GM12872 (cell line): ENCODE data around the gene HOXB5.

Experiments
- TF ChIP-seq, protein P1 (sequence below): IDR thresholded peaks from 3 replicates; pipeline ENCODE4 v1.5.1; 2011; ENCODE audit warnings: low read depth, mild to moderate bottlenecking, low read length, moderate library complexity; ENCODE audit not compliant: insufficient read depth

Gene HOXB5

GRCh38 chr17:48559122-48559839, 34.3 kb downstream of the HOXB5 start:
- TF ChIP-seq, protein P1, sequence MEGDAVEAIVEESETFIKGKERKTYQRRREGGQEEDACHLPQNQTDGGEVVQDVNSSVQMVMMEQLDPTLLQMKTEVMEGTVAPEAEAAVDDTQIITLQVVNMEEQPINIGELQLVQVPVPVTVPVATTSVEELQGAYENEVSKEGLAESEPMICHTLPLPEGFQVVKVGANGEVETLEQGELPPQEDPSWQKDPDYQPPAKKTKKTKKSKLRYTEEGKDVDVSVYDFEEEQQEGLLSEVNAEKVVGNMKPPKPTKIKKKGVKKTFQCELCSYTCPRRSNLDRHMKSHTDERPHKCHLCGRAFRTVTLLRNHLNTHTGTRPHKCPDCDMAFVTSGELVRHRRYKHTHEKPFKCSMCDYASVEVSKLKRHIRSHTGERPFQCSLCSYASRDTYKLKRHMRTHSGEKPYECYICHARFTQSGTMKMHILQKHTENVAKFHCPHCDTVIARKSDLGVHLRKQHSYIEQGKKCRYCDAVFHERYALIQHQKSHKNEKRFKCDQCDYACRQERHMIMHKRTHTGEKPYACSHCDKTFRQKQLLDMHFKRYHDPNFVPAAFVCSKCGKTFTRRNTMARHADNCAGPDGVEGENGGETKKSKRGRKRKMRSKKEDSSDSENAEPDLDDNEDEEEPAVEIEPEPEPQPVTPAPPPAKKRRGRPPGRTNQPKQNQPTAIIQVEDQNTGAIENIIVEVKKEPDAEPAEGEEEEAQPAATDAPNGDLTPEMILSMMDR, result no peak

DNA sequence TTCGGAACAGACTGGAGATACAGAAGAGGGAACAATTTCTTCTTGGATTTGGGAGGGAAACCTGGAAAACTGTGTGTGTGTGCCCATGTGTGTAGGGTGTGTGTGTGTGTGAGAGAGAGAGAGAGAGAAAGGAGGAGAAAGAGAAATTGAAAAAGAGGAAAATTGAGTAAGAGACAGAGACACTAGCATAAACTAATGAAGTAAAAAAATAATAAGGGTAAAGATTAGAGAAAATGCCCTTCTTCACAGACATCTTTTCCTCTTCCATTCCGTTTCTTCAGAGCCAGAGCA, 34.8 kb downstream of the HOXB5 start:
- TF ChIP-seq, protein P1, result no peak

GRCh38 chr17:48558057-48558830, 35.3 kb downstream of the HOXB5 start:
- TF ChIP-seq, protein P1, result no peak

DNA sequence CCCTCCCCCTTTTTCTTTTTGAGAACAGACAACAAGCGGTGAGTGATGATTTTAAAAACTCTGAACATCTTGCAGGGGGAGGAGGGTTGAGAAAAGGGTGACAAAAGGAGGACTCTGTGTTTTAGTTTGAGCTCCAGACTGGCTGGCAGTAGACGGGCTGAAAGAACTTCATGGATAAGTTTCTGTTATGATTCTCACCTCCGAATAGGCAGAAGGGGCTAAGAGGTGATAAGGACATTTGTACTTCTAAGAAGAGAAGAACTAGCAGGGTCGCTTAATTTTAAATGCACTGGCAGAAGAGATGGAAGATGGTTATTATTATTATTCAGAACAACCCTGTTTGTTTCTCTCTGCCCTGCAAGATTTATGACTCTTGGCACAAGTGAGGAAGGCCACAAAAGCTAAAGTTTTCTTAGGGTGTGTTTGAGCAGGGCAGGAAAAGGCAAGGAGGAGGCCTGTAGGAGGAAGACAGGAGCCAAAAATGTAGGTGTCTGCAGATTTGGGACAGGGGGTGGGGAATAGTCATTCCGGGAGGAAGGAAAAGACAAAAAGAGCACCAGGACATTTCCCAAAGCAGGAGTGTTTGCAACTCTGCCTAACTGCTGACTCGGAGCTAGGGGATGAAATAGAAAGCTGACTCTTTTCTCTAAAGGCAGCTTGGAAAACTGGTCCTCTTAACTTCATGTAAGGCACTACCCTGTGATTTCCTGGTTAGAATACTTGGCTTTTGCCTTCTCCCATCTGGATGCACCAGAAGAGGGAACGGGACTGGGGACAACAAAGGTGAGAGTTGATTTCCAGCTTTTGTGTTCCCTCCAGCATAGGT, 36.8 kb downstream of the HOXB5 start:
- TF ChIP-seq, protein P1, result no peak

- TF ChIP-seq, protein P1, result no peak
Observed at GRCh38 chr17:48556229-48556575, 37.4 kb downstream of the HOXB5 start.

GRCh38 chr17:48555258-48556228, 38.0 kb downstream of the HOXB5 start:
- TF ChIP-seq, protein P1, result no peak
